Endothelial cell of umbilical vein (primary cell): Measurements from ENCODE around the gene TRPM3. TPM values are rescaled to one million over a fixed set of nuclear protein-coding genes. Genes with fewer than 3 reads are reported as not detected.

Source experiments
- BruUV-seq: library from RNA; stranded (reverse); fragments of 400-500 nt; replicated peaks from 2 replicates; lab custom pipeline; 2021; lab: Mats Ljungman, UMichigan
- CTCF ChIA-PET: fragments of 300-600, 350-600 bp; sonication (Branson Sonifier 250); formaldehyde crosslinking; loops from one replicate; lab custom pipeline; 2021; ENCODE audit warnings: antibody characterized with exemption, inconsistent platforms; lab: Charles Lee
- POLR2A ChIA-PET: fragments of 300-600, 350-600 bp; sonication (Branson Sonifier 250); formaldehyde crosslinking; loops from one replicate; lab custom pipeline; 2021; ENCODE audit warnings: antibody characterized with exemption, inconsistent platforms; lab: Charles Lee
- DNase-seq: peaks from one replicate; pipeline ENCODE4 v3.0.0-alpha.2; 2011; ENCODE audit warnings: low read depth, low spot score
- FAIRE-seq: peaks from 2 replicates; lab custom pipeline; 2011; peaks lifted over from hg19 to GRCh38; lab: Jason Lieb, UNC
- H2AFZ ChIP-seq: 2 replicates; pipeline ENCODE4 v1.6.0; 2012; ENCODE audit warnings: low read depth, low read length, control low read depth, inconsistent platforms
- H3K27ac ChIP-seq: 2 replicates; pipeline ENCODE4 v1.5.1; 2011; ENCODE audit warnings: low read depth, mild to moderate bottlenecking, control low read depth, low read length, moderate library complexity; ENCODE audit not compliant: insufficient read depth
- H3K27me3 ChIP-seq, 2 experiments: 2 replicates each; pipeline versions ENCODE4 v1.6.0 to v1.6.1; 2011; ENCODE audit warnings: low read length in 2 of 2, mixed read lengths in 1 of 2; ENCODE audit not compliant: control insufficient read depth in 2 of 2, insufficient read depth in 2 of 2
- H3K36me3 ChIP-seq, 2 experiments: 2 replicates in 1 of 2; 3 replicates in 1 of 2; pipeline ENCODE4 v1.5.1; 2011; ENCODE audit warnings: low read length in 2 of 2, mild to moderate bottlenecking in 1 of 2, moderate library complexity in 1 of 2; ENCODE audit not compliant: control insufficient read depth in 2 of 2, insufficient read depth in 2 of 2; ENCODE audit errors: extremely low read depth in 1 of 2
- H3K4me1 ChIP-seq: 3 replicates; pipeline ENCODE4 v1.5.1; 2011; ENCODE audit warnings: mild to moderate bottlenecking, low read length; ENCODE audit not compliant: control insufficient read depth, insufficient read depth; ENCODE audit errors: extremely low read depth
- H3K4me2 ChIP-seq: 2 replicates; pipeline ENCODE4 v1.6.1; 2011; ENCODE audit warnings: low read length, control low read depth, mixed read lengths; ENCODE audit not compliant: insufficient read depth
- H3K4me3 ChIP-seq, 3 experiments: fragments of 200-600 bp in 1 of 3; sonication (generic), shearing (Covaris generic) in 1 of 3; replicated peaks in 1 of 3; 2 replicates each; pipeline ENCODE4 v1.5.1; 2011 to 2016; ENCODE audit warnings: control low read depth in 3 of 3, low read length in 3 of 3, mild to moderate bottlenecking in 2 of 3, inconsistent platforms in 1 of 3, low read depth in 1 of 3, moderate library complexity in 1 of 3; ENCODE audit not compliant: insufficient read depth in 1 of 3
- H3K79me2 ChIP-seq: 2 replicates; pipeline ENCODE4 v1.6.0; 2012; ENCODE audit warnings: low read length, inconsistent platforms; ENCODE audit not compliant: control insufficient read depth, insufficient read depth
- H3K9ac ChIP-seq: replicated peaks from 2 replicates; pipeline ENCODE3; 2011; ENCODE audit warnings: low read length, control low read depth; ENCODE audit not compliant: insufficient read depth; ENCODE audit errors: extremely low read depth
- H3K9me1 ChIP-seq: replicated peaks from 3 replicates; pipeline ENCODE4 v1.6.0; 2011; ENCODE audit warnings: mild to moderate bottlenecking, low read length; ENCODE audit not compliant: control insufficient read depth, insufficient read depth; ENCODE audit errors: extremely low read depth
- H3K9me3 ChIP-seq: replicated peaks from 2 replicates; pipeline ENCODE4 v1.5.1; 2012; ENCODE audit warnings: low read length, inconsistent platforms; ENCODE audit not compliant: control insufficient read depth, insufficient read depth
- H4K20me1 ChIP-seq: replicated peaks from 2 replicates; pipeline ENCODE3; 2011; ENCODE audit warnings: mild to moderate bottlenecking, low read length; ENCODE audit not compliant: control insufficient read depth, insufficient read depth; ENCODE audit errors: extremely low read depth
- EZH2 ChIP-seq: IDR thresholded peaks from 2 replicates; pipeline ENCODE4 v1.6.1; 2012; ENCODE audit warnings: borderline replicate concordance, low read depth, mild to moderate bottlenecking, moderate library complexity, low read length, inconsistent platforms; ENCODE audit not compliant: severe bottlenecking
- FOS ChIP-seq: IDR thresholded peaks from 2 replicates; pipeline ENCODE4 v1.6.1; 2011; ENCODE audit warnings: mild to moderate bottlenecking, low read length, moderate library complexity, borderline replicate concordance; ENCODE audit not compliant: insufficient read depth
- GATA2 ChIP-seq: IDR thresholded peaks from 2 replicates; pipeline ENCODE4 v1.7.0; 2011; ENCODE audit warnings: low read depth, mild to moderate bottlenecking, moderate library complexity, mixed read lengths, low read length; ENCODE audit not compliant: insufficient read length, insufficient read depth
- JUN ChIP-seq: IDR thresholded peaks from 2 replicates; pipeline ENCODE4 v1.6.1; 2011; ENCODE audit warnings: borderline replicate concordance, low read depth; ENCODE audit not compliant: insufficient read length, insufficient read depth
- MYC ChIP-seq: IDR thresholded peaks from one replicate; pipeline ENCODE4 v1.6.1; 2011; ENCODE audit warnings: mild to moderate bottlenecking, low read depth, low read length
- POLR2A ChIP-seq: IDR thresholded peaks from 2 replicates; pipeline ENCODE4 v1.6.1; 2012; ENCODE audit warnings: low read depth, mild to moderate bottlenecking, control low read depth, low read length
- POLR2AphosphoS5 ChIP-seq: IDR thresholded peaks from 2 replicates; pipeline ENCODE4 v1.6.1; 2012; ENCODE audit warnings: low read depth, mild to moderate bottlenecking, control low read depth, low read length, moderate library complexity; ENCODE audit not compliant: insufficient read depth
- dilution Hi-C: fragments of 300-500 bp; cut with MboI; formaldehyde crosslinking; loops from one replicate; pipeline ENCODE4 v1.15.0; 2019; ENCODE audit warnings: low sequenced_read_pairs; ENCODE audit not compliant: extremely low pct_ligation_motif_present
- intact Hi-C: fragments of 100-400 bp; cut with micrococcal nuclease; formaldehyde crosslinking; loops from one replicate; pipeline ENCODE4 v1.10.0; 2022
- polyA plus RNA-seq, 4 experiments: library from polyadenylated mRNA; depleted of rRNA in 3 of 4; stranded (reverse) in 3 of 4; unstranded in 1 of 4; fragments of >200 nt; gene quantifications; 2 replicates each; pipeline versions ENCODE4 v1.2.1 to v1.2.3, GENCODE V29; 2011 to 2012; ENCODE audit warnings: missing spikeins in 1 of 4
- total RNA-seq: library from RNA; stranded (reverse); gene quantifications from 2 replicates; pipeline ENCODE4 v1.2.3, GENCODE V29; 2021
- TF ChIP-seq, protein P1 (sequence below): IDR thresholded peaks from 2 replicates; pipeline ENCODE4 v1.6.1; 2011; ENCODE audit not compliant: insufficient read depth, insufficient read length
- TF ChIP-seq, protein P2 (sequence below), 2 donors: IDR thresholded peaks; 1 replicate in 1 of 2; 2 replicates in 1 of 2; pipeline ENCODE4 v1.5.1; 2011; ENCODE audit warnings: low read length in 2 of 2, mild to moderate bottlenecking in 2 of 2, moderate library complexity in 2 of 2, control low read depth in 1 of 2, inconsistent platforms in 1 of 2, low read depth in 1 of 2; ENCODE audit not compliant: insufficient read depth in 1 of 2; ENCODE audit errors: extremely low read depth in 1 of 2

TRPM3 gene
- total and polyA plus RNA-seq, 2 donors (not counting 3 experiments of a cell fraction or from before 2014, with no cell fraction given) = 0.17 to 0.33 TPM

DNA sequence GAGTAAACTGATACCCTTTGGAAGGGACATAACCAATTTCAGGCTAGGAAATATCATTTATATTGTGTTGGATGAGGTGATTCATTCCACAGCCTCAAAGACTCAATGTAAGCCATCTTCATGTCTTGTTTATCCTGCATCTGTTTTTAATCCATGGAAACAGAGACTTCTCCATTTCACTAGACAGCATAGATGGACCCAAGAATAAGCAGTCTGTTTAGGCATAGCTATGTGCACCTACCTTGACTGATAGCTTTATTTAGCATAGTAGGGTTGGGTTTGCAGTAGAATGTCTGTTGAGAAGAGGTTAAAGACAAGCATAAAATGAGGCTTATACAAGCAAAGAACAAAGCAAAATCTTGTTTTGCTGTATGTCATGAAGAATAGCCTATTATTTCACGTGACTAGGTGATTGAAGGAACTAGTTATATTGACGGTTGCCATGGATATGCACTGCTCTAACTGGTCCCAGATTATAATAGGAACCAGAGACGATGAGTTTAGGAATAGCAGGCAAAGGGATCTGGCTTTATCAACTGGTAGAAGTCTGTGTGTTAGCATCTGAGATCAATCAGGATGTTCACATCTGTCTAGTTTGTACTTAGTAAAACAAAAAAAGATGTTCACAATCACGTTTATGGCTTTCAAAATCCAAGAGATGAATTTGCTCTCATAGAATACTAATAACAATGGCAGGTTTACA, 552.2 kb downstream of the TRPM3 start:
- H3K36me3 ChIP-seq = no peaks in the 10 kb centered on the region
- no TSS peak for BruUV-seq
- no peaks in the 10 kb centered on the region for H3K9me3 ChIP-seq
- ChIA-PET POLR2A (no interaction called here), CTCF (interaction anchor here (0.6 kb wide), 1 partner anchor 13 kb away, joined by 3 read pairs; no protein-coding TSS in a partner anchor)
- TF ChIP-seq GATA2 (no peak), POLR2AphosphoS5 (no peak), MYC (no peak), EZH2 (no peak), POLR2A (no peak), JUN (no peak), FOS (no peak)
- TF ChIP-seq, protein P1, sequence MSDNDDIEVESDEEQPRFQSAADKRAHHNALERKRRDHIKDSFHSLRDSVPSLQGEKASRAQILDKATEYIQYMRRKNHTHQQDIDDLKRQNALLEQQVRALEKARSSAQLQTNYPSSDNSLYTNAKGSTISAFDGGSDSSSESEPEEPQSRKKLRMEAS = no peak
- TF ChIP-seq, protein P2, sequence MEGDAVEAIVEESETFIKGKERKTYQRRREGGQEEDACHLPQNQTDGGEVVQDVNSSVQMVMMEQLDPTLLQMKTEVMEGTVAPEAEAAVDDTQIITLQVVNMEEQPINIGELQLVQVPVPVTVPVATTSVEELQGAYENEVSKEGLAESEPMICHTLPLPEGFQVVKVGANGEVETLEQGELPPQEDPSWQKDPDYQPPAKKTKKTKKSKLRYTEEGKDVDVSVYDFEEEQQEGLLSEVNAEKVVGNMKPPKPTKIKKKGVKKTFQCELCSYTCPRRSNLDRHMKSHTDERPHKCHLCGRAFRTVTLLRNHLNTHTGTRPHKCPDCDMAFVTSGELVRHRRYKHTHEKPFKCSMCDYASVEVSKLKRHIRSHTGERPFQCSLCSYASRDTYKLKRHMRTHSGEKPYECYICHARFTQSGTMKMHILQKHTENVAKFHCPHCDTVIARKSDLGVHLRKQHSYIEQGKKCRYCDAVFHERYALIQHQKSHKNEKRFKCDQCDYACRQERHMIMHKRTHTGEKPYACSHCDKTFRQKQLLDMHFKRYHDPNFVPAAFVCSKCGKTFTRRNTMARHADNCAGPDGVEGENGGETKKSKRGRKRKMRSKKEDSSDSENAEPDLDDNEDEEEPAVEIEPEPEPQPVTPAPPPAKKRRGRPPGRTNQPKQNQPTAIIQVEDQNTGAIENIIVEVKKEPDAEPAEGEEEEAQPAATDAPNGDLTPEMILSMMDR (IDR thresholded peaks at IDR 0.05; ENCODE audit: extremely low read depth in 1 of 2, insufficient read depth in 1 of 2, low read depth in 1 of 2, low read length in 2 of 2) = no peak
- H3K4me2 ChIP-seq = no peak overlapping the region
- H3K9ac ChIP-seq = no peak overlapping the region
- no peaks in the 10 kb centered on the region for H3K9me1 ChIP-seq
- intact Hi-C loops (no loop called here), dilution Hi-C loops (no loop called here)
- H3K79me2 ChIP-seq = no peaks in the 10 kb centered on the region
- H3K4me3 ChIP-seq = no peak overlapping the region
- peak; percentile 8 for FAIRE-seq
- no peaks in the 10 kb centered on the region for H3K4me1 ChIP-seq
- no peak overlapping the region for H2AFZ ChIP-seq
- DNase-seq = no peak
- no peak overlapping the region for H3K27ac ChIP-seq
- H4K20me1 ChIP-seq = no peaks in the 10 kb centered on the region
- H3K27me3 ChIP-seq = no peaks in the 10 kb centered on the region
